GM21367 (cell line): ENCODE data around the gene MYLK3.

Experiments used
- ATAC-seq: cut with Tn5 transposase; IDR thresholded peaks from one replicate; pipeline ENCODE4 v1.9.1; 2021; ENCODE audit not compliant: unreplicated experiment

Gene MYLK3

DNA sequence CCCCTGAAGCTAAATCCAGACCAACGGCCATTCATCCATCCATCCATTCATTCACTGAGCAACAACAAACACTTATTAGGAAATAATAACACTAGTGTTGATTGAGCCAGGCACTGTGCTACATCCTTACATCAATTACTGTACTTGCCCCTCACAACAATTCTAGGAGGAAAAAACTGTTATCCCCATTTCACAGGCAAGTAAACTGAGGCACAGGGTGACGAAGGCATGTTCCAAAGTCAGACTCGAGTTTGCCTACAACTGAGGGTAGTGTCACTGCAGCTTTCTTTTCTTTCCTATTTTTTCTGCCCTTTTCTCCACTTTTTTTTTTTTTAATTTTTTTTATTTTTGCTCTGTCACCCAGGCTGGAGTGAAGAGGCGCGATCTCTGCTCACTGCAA lies 11.2 kb upstream of the MYLK3 start:
- no peak for ATAC-seq

DNA sequence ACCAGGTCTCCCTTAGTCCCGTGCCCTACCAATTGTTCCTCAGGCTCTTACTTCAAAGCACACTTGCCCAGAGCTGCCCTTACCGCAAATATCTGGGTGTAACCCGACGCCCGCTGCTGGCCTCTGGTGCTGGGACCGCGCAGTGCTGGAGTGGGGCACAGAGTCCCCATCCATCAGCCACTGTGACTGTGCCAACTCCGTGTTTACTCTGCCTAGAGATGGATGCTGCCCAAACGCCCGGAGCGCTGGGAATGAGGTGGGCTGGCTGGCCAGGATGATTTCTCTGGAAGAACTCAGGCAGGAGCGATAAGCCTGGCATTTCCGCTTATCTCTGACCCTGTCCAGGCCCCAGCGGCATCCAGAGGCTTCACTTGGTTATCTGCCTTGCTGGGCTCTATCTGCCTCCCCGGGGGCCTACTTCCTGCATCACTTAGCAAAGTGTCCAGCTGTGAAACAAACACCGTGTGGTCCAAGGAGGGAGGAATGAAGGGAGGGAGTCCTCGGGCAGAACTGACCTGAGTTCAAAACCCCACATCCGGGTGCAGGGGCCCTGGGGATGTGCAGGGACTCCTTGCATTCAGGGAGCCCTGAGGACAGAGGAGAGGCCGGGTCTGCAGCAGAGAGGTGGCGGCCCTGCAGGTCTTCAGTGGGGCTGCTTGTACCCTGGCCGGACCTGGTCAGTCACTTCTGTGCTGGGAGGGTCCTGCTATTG lies 9.4 kb upstream of the MYLK3 start:
- no peak for ATAC-seq

DNA sequence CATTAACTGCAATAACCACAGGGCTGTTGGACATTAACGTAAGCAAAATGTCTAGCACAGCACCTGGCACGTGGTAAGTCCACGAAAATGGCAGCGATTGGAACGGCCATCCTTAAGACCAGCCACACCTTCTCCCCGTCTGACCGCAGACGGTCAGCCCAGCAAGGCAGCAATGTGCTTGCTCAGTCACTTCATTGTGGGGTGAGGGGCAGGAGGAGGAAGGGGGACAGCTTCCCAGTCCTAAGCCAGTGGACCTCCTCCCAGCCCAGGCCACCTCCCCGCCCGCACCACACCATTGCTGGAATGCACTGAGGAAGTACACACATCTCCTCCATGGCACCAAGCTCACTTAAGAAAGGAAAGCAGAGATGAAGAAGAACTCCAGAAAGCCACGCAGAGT lies 8.6 kb upstream of the MYLK3 start:
- ATAC-seq, result no peak

DNA sequence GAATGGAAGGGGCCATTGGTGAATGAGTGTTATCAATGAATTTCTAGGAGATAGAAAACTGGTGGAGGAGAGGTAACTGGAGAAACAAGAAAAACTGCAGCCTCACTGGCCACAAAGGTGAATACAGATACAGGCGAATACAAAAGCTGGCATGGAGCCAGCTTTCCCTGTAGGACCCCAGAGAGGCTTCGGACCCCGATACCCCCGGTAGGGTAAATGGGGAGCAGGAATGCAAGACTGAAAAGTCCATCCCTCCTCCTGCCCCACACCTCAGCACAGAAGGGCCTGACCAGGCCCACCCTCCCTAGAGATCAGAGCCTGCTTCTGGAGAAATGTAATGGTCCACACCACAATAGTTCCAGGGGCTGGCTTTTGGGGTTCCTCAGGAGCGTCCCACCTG lies 4.9 kb upstream of the MYLK3 start:
- no peak for ATAC-seq

DNA sequence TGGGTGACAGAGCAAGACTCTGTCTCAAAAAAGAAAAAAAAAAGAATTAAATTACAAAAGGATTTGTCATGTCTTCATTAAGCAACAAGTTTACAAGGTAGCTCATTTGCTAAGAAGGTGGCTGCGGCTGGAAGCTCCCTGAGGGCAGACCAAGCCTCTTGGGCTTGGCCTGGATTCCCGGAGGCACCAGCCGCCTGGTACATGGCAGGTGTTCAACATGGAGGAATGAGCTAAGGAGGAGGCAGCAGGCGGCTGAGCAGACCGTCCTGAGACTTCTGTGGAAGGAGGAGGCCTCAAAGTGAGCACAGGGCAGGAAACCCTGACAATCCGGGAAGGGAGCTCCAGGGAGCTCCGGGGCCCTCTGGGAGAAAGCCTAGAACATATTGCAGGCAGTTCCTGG lies 3.2 kb upstream of the MYLK3 start:
- ATAC-seq, result no peak

DNA sequence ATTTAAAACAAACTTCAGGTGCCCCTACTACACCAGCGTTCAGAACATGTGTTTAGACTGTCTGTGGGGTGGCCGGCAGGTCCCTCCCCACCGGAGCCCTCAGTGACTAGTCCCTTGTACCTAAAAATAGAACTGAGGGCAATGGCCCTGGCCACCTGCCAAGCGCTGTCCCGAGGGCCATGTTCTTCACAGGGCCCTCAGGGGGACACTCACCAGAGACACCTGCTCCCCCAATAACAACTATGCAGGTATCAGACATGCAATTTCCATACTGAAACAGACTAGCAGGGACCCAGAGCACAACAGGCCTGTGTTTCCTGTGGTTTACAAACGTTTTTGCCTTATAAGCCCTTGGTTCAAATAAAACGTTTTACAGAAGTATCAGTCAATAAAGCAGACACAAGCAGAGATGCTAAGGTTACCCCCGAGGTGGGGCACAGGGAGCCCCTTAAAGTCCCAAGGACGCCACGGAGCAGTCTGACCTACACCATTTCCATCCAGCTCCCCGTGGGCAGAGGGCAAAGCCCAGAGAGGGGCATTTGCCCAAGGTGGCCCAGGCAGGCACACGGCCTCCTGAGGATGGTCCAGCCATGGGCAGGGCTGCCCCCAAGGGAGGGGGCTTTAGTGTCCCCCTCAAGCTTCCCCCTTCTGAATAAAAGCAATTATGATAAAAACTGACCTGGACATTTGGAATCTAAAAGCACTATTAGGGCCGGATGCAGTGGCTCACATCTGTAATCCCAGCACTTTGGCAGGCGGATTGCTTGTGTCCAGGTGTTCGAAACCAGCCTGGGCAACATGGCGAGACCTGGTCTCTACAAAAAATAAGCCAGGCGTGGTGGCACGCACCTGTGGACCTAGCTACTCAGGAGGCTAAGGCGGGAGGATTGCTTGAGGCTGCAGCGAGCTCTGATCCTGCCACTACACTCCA lies 896 bp upstream of the MYLK3 start:
- no peak for ATAC-seq

DNA sequence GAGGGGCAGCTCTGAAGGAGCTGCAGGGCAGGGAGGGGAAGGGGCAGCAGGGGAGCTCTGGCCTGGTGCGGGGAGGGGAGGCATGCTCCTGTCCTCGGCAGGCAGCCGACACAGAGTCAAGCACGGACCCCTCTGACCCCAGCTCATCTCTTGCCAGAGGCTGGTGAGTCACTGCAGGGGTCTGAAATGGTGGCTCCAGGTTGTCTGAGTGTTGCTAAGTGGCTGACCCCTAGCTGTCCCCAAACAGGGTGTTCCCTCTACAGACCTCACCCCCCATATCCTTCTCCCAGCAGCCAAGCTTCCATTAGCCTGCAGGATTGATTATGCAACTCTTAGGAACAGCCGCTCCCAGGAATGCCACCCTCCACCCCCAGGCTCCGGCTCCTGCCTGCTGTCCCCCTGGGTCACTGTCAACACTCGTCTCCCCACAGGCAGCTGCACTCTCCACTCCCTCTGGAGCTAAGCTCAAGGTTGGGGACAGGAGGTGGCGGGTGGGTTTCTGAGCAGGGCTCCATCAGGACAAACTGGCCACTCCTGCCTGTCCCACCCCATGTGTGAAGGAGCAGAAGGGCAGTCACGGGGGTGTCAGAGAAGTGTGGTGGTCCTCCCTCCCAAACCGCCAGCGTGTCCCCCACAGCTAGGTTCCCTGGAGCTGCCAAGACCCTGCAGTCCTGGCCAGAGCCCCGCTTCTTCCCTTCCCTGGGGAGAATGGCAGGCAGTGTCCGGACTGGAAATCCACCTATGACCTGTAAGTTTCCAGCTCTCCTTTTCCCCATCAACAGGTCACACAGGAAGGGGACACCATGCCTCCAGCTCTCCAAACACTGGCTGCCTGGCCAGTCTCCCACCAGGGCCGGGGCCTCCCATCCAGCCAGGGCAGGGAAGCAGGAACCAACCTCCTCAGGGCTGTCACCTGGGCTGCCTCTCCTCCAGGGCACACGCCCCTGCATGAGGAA lies 1.0 kb downstream of the MYLK3 start:
- no peak for ATAC-seq

DNA sequence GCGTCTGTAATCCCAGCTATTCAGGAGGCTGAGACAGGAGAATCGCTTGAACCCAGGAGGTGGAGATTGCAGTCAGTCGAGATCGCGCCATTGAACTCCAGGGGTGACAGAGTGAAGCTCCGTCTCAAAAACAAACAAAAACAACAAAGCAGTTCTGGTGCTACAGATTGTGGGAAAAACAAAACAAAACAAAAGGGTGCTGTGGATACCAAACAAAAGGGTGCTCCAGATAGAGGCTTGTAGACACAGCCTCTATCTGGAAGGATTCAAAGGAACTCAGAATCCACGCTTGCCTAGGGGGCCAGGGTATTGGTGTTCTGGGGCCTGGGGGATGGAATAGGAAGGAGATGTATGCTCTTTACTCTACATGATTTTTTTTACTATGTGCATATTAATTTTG lies 2.5 kb downstream of the MYLK3 start:
- ATAC-seq, result no peak

DNA sequence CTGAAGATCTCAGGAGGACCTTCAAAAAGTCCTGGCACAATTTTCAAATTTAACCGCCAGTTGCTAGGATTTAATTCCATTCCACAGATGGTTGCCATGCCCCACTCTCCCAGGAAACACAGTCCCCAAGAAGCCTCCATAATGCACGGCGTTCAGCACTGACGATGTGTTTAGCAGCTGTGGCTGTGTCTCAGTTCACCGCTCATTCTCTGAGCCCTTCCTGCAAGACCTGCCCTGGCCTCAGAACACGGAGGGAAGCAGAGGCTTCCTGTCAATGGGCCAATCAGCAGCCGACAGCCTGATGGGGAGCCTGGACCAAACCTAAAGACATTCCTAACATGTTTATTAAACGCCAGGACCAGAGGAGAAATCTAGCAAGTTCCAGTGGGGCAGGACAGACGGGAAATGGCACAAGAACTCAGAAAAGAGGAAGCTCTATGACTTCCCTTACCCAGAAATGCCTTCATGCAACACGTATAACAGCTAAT lies 4.9 kb downstream of the MYLK3 start:
- ATAC-seq, result no peak

DNA sequence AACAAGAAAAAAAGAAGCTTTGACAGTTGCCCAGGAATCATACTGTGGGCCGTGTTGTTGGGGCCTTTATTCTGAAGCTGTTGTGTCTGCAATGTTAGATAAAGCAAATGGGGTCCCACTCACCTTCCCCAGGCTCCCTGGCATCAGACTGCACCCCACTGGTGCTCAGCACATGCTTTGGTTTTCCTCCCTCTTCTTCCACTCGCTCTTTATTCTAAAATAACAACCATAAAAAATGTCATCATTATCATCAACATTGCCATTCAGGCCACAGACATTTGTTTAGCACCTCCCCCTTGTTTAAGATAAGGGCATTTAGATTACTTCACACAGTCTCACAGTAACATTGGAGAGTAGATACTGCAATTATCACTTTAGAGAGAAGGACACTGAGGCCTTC lies 8.2 kb downstream of the MYLK3 start:
- no peak for ATAC-seq

DNA sequence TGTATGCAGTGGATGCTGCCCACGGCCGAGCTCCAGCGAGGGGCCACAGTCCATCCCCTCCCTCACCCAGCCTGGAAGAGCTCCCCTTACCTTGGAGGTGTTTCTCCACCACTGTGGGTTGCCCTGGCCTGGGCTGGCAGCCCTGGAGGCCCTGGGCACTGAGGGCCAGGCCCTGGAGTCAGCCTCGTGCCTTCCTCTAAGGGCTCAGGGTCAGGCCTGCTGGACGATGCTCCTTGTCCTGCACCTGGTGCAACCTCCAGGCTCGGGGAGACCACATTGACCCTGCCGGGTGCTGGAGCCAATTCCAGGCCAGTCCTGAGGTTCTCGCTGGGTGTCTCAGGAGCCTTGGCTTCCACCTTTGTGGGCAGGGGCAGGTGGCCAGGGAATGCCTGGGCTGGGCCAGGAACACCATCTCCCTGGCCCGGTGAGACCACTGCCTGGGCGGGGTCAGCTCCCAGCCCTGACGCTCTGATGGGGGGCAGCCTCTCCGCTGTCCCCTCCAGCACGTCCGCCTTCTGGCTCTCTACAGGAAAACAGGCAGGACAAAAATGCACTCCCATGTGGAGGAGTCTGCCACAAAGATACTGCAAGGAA lies 10.4 kb downstream of the MYLK3 start:
- no peak for ATAC-seq

DNA sequence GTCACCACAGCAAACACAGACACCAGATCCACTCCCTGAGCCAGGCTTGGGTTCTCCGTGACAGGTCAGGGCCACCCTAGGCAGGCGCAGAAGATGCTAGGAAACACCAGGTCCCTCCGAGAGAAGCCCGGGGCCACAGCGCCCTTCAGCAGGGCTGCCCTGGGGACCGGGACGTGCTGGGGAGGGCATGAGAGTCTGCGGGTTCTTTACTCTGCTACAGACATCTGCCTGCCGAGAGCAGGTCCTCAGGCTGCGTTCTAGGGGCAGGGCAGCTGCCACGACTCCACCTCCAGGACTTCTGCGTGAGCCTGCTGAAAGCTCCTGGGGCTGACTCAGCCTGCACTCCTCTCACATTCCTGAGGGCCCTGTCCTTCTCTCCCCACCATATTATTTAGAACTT lies 11.4 kb downstream of the MYLK3 start:
- no peak for ATAC-seq

DNA sequence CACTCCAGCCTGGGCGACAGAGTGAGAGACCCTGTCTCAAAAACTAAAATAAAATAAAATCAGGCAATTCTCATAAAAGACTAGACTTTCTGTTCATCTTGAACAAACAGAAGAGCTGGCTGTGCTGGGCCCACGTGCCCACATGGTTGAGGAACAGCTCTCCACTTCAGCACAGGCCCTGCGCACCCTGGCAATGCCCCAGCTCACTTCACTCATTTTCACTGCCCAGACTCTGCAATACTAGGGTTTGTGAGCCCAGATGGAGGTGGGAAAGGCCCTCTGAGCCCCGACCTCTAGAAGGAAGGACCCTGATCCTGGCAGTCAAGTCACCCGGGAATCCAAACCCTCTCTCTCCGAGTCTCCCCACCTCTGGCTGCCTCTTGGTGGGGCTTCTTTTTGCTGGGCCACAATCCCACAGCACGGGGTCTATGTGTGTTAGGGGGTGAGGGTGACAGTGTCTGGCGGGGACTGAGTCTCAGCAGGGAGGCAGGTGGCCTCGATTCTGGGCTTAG lies 14.8 kb downstream of the MYLK3 start:
- no peak for ATAC-seq

DNA sequence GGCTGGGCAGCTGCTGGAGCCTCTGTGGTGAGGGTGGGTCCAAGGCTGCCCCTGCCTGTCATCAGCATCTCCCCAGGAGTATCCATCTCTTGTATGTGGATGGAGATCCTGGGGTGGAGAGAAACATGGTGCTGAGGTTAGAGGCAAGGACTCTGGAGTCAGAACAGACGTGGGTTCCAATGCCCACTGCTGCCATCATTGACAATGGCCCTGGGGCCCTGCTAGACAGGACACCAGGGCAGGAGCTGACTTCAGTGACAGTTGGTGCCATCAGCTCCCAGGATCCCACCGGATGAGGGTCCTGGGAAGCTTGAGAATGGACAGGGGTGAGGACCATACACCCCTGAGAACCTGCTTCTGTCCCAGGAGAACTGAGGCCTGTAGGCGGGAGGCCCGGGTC lies 15.6 kb downstream of the MYLK3 start:
- ATAC-seq, result no peak

DNA sequence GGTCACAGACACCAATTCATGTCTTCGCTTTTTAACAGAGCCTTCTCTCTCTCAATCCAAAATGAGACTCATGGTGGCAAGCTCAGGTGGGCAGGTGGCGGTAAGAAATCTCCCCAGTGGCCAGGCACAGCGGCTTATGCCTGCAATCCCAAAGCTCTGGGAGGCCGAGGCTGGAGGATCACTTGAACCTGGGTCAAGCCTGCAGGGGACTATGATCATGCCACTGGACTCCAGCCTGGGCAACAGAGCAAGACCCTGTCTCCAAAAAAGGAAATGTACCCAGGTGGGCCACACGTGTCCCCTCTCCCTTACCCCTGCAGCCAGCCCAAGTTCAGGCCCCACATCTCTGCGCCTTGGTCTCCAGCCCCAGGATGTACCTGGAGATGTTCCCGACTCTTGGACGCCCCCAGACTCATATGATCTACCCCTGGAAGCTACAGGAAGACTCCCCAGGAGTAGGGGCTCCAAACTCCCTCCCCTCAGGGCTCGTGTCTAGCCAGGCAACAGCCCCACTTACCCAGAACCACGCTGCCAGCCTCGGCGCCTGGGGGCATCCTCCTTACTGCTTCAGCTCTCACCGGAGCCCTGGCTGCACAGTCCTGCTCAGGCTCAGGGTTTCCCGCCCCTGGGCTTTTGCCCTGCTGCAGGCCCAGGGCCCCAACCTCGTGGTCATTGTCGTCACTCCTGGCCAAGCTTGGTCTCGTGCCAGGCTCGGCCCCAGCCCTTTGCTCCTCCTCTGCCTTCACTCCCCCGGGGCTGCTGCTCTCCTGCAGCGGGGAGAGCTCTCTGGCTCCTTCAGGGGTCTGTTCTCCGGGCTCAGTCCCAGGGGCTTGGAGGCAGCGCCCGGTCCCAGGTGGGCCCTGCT lies 16.2 kb downstream of the MYLK3 start:
- ATAC-seq, result no peak

DNA sequence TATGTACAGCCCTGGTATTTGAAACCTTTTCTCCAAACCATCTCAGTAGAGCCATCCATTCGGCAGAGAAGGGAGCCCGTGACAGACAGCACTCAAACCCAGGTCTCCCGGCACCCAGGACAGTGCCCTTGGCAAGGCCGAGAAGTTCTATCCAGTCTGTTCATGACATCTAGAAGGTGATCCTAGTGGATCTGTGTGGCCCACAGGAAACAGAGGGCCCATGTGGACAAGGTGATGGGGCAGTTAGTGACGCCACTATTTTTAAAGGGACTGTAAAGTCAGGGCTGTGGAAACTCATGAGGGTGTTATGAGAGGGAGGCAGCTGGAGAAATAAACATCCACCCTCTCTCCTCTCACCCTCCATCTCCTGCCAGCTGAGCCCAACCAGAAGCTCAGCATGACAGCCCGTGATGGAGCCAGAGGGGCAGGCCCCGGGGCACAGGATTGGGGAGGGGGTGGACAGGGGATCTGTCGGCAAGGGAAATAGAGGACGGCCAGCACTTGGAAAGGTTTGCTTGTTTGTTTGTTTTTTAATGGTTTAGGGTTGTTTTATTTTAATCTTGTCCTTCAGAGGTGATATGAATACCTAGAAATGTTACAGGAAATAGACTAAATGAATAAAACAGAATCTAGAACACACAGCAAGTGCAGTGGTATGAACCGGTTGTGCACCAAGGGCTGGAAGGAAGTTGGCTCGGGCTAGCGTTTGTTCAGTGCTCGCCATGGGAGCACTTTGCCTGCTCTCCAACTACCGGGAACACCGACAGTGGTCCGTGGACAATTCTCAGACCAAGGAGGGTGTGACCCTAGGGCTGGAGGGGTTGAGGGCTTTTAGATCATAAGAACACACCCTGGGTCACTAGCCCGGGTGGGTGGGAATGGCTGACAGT lies 17.1 kb downstream of the MYLK3 start:
- ATAC-seq, result no peak

DNA sequence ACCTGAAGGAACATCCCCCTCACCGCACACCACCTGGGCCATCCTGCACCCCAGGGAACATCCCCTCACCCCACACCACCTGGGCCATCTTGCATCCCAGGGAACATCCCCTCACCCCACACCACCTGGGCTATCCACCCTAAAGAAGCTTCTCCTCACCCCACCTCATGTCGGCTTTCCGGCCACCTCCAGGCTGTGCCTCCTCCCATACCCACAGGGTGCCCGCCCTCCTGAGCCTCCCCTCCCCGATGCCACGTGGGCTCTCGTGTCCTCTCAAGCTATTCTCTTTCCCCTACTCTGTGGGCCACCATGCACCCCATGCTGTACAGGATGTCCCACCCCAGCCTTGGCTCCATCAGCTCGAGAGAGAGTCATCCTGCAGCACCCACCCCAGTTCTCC lies 18.0 kb downstream of the MYLK3 start:
- ATAC-seq, result no peak

DNA sequence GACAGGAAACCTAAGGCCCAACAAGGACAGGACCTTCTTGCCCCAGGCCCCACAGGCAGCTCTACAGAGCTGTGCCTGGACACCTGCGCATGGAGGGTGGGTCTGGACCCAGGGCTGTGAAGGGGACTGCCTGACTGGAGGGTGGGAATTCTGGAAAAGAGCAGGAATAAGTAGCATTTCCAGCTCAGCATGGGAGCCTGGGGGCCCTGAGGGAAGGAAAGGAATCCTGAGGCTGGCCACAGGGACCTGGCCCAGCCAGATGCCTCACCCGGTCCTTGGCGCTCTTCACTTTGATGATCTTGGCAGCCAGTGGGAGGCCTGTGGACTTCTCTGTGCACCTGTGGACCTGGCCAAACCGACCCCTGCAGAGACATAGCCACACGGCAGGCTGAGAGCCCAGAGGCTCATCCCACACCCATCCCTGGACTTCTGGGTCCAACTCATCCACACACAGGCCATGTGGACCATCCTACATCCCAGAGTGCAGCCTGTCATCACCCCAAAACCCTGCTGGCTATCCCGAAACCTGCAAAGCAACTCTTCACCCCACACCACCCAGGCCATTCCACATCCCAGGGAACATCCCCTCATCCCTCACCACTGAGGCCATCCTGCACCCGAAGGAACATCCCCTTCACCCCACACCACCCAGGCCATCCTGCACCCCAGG lies 18.7 kb downstream of the MYLK3 start:
- ATAC-seq, result no peak
